ENCODE measurements around the gene DBH. TPM values are rescaled to one million over a fixed set of nuclear protein-coding genes. Genes with fewer than 3 reads are reported as not detected.

The DBH gene
- total and polyA plus RNA-seq, 10 of the 15 experiments (the other 5 are each of a cell fraction or from before 2014, with no cell fraction given), result not detected

- WGBS (ENCODE audit: insufficient coverage, insufficient replicate concordance, low lambda C conversion rate, missing lambda C conversion rate), result 11% methylated on average over 8 of the region's 8 CpGs
- FAIRE-seq, result no peak
- POLR2A ChIA-PET, result no interaction called here
- H3K79me2 ChIP-seq (ENCODE audit: control insufficient read depth, insufficient read depth, low read length), result no peaks in the 10 kb centered on the region
- intact Hi-C loops (cut with micrococcal nuclease; ENCODE audit: unreplicated experiment) (no loop called here), in situ Hi-C loops (cut with MboI) (no loop called here)
- H3K27me3 ChIP-seq (replicated peaks in 1 of 2; ENCODE audit: control insufficient read depth in 2 of 2, insufficient read depth in 2 of 2, low read length in 1 of 2), result peaks cover 0 to 9% of the 10 kb centered on the region in 2 experiments; a peak in 3 of 4 replicates
- H3K9ac ChIP-seq (ENCODE audit: control insufficient read depth, insufficient read depth, low read length), result no peak overlapping the region
- H2AFZ ChIP-seq (ENCODE audit: control insufficient read depth, low read depth, low read length), result no peak overlapping the region
- RAD21 ChIA-PET (ENCODE audit: unreplicated experiment), result no interaction called here
- TF ChIP-seq CBX5 (IDR thresholded peaks at IDR 0.05; ENCODE audit: low read depth), result no peak
- TF ChIP-seq MYC (IDR thresholded peaks at IDR 0.05; ENCODE audit: insufficient read depth, insufficient read length, insufficient replicate concordance, low read length, severe bottlenecking), result no peak
- TF ChIP-seq PRDM15 (CRISPR knock-in tag; IDR thresholded peaks at IDR 0.05), result no peak
- TF ChIP-seq CHD1 (IDR thresholded peaks at IDR 0.05; ENCODE audit: low read depth, low read length), result no peak
- TF ChIP-seq KAT2A (conservative IDR thresholded peaks at IDR 0.05; ENCODE audit: control insufficient read depth, low read depth, low read length), result no peak
- no peaks in the 10 kb centered on the region for H3K36me3 ChIP-seq (ENCODE audit: control insufficient read depth in 2 of 2, insufficient read depth in 2 of 2, low read length in 1 of 2)
- no peak overlapping the region for H3K4me3 ChIP-seq
- DNase-seq (ENCODE audit: low read depth, low spot score), result no peak
- CTCF ChIA-PET, result interaction anchor here (1.3 kb wide), 1 partner anchor 18 kb away, joined by 3 read pairs; no protein-coding TSS in a partner anchor
- no peak overlapping the region for H3K27ac ChIP-seq (ENCODE audit: control insufficient read depth, insufficient read depth)
- no peaks in the 10 kb centered on the region for H3K9me3 ChIP-seq (replicated peaks; ENCODE audit: control insufficient read depth, insufficient read depth, low read length)
- H3K4me1 ChIP-seq (ENCODE audit: control insufficient read depth, insufficient read depth, low read length), result no peaks in the 10 kb centered on the region
- SMC1A ChIA-PET (ENCODE audit: uncharacterized antibody, unreplicated experiment), result no interaction called here
- BruUV-seq (replicated peaks), result no TSS peak
- no peak overlapping the region for H3K4me2 ChIP-seq (ENCODE audit: control insufficient read depth, insufficient read depth)
- ATAC-seq, result no peak
- no peaks in the 10 kb centered on the region for H4K20me1 ChIP-seq (ENCODE audit: control insufficient read depth, insufficient read depth)
Measured at GRCh38 chr9:133606708-133607025, 29.5 kb upstream of the DBH start.
